Measurements from ENCODE around the gene MPHOSPH10. TPM values are rescaled to one million over a fixed set of nuclear protein-coding genes. Genes with fewer than 3 reads are reported as not detected.
"Not testable (repeated sequence)": the region's sequence is repeated elsewhere in the genome, so short reads cannot be mapped to it uniquely, and the experiment has no call there.

Gene MPHOSPH10
- total RNA-seq, 4 donors from 2014 or later = 27.6 to 53.2 (median 39.3) TPM

DNA sequence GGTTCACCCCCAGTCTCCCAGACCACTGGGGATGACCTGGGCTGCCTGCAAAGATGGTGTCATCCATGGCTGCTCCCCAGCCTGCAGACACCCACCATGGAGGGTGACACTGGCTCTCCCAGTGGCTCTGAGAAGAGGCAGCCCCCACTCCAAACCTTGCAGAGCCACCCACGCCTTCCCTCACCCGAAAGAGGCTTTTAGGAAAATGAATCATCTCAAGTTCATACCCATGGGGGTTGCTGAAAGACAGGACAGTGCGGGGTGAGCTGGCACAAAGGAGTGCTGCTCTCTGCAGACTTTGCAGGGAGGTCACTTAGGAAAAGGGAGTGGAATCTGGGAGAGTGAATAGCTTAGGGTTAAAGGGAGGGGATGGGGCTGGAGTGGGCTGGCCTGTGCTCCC, 36.4 kb downstream of the MPHOSPH10 start:
- H3K4me1 ChIP-seq = no peaks in the 10 kb centered on the region
- intact Hi-C loops (cut with DNase I) = no loop called here
- no peak for DNase-seq
- H3K9me3 ChIP-seq = no peaks in the 10 kb centered on the region
- 57 to 75% methylated on average over 3 of the region's 3 CpGs for WGBS, 2 donors
- H3K36me3 ChIP-seq = no peaks in the 10 kb centered on the region
- TF ChIP-seq POLR2A (IDR thresholded peaks at IDR 0.05) = no peak
- TF ChIP-seq, protein P1, sequence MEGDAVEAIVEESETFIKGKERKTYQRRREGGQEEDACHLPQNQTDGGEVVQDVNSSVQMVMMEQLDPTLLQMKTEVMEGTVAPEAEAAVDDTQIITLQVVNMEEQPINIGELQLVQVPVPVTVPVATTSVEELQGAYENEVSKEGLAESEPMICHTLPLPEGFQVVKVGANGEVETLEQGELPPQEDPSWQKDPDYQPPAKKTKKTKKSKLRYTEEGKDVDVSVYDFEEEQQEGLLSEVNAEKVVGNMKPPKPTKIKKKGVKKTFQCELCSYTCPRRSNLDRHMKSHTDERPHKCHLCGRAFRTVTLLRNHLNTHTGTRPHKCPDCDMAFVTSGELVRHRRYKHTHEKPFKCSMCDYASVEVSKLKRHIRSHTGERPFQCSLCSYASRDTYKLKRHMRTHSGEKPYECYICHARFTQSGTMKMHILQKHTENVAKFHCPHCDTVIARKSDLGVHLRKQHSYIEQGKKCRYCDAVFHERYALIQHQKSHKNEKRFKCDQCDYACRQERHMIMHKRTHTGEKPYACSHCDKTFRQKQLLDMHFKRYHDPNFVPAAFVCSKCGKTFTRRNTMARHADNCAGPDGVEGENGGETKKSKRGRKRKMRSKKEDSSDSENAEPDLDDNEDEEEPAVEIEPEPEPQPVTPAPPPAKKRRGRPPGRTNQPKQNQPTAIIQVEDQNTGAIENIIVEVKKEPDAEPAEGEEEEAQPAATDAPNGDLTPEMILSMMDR (IDR thresholded peaks at IDR 0.05) = no peak
- no peak overlapping the region for H3K27ac ChIP-seq
- no peaks in the 10 kb centered on the region for H3K27me3 ChIP-seq
- no peak overlapping the region for H3K4me3 ChIP-seq (replicated peaks in 1 of 3)

DNA sequence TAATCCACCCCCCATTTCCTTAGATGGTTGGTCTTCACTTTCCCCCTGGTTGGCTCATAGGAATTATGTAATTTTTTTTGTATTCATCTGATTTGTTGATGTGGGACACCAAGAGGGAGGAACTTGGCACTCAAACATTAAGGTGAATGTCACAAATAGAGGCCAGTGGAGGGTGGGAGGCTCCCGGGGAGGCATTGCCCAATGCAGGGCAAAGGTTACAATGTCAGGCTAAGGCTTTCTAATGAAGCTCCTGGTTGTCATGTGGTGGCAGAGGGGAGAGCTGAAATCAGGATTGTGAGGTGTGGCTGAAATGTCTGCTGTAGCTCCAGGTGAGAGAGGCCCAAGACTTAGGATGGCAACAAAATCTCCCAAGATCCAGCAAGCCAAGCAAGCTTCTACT, 42.7 kb downstream of the MPHOSPH10 start:
- TF ChIP-seq POLR2A (IDR thresholded peaks at IDR 0.05) = no peak
- TF ChIP-seq, protein P1 (IDR thresholded peaks at IDR 0.05) = no peak
- H3K4me3 ChIP-seq (replicated peaks in 1 of 3) = no peak overlapping the region
- no peaks in the 10 kb centered on the region for H3K9me3 ChIP-seq
- intact Hi-C loops (cut with DNase I) = no loop called here
- H3K36me3 ChIP-seq = no peaks in the 10 kb centered on the region
- H3K27me3 ChIP-seq = no peaks in the 10 kb centered on the region
- WGBS, 2 donors = 65 to 81% methylated on average over 1 of the region's 1 CpG
- DNase-seq = no peak
- no peak overlapping the region for H3K27ac ChIP-seq
- no peaks in the 10 kb centered on the region for H3K4me1 ChIP-seq

- Histone ChIP-seq H3K4me3 (replicated peaks in 1 of 3) (no peak overlapping the region), H3K9me3 (no peaks in the 10 kb centered on the region), H3K27ac (no peak overlapping the region), H3K4me1 (no peaks in the 10 kb centered on the region), H3K27me3 (no peaks in the 10 kb centered on the region), H3K36me3 (no peaks in the 10 kb centered on the region)
- DNase-seq = no peak
- 62 to 71% methylated on average over 3 of the region's 3 CpGs for WGBS, 2 donors
- intact Hi-C loops (cut with DNase I) = no loop called here
- TF ChIP-seq, protein P1 (IDR thresholded peaks at IDR 0.05) = no peak
- TF ChIP-seq POLR2A (IDR thresholded peaks at IDR 0.05) = no peak
These were observed 43.8 kb downstream of the MPHOSPH10 start for GRCh38 chr2:71174207-71174606.

GRCh38 chr2:71178836-71179235, 48.4 kb downstream of the MPHOSPH10 start:
- H3K4me3 ChIP-seq (replicated peaks in 1 of 3); H3K4me1 ChIP-seq; intact Hi-C loops (cut with DNase I); H3K27me3 ChIP-seq; DNase-seq; H3K27ac ChIP-seq; H3K9me3 ChIP-seq; H3K36me3 ChIP-seq: not testable (repeated sequence)
- WGBS, 2 donors = 76 to 77% methylated on average over 8 of the region's 8 CpGs

- 66 to 69% methylated on average over 2 of the region's 2 CpGs for WGBS, 2 donors
- DNase-seq = no peak
- H3K9me3 ChIP-seq = no peaks in the 10 kb centered on the region
- H3K27me3 ChIP-seq = no peaks in the 10 kb centered on the region
- H3K4me3 ChIP-seq (replicated peaks in 1 of 3) = no peak overlapping the region
- no peaks in the 10 kb centered on the region for H3K36me3 ChIP-seq
- no peaks in the 10 kb centered on the region for H3K4me1 ChIP-seq
- TF ChIP-seq POLR2A (IDR thresholded peaks at IDR 0.05) = no peak
- TF ChIP-seq, protein P1 (IDR thresholded peaks at IDR 0.05) = no peak
- no peak overlapping the region for H3K27ac ChIP-seq
- intact Hi-C loops (cut with DNase I) = no loop called here
These were observed 50.9 kb downstream of the MPHOSPH10 start for GRCh38 chr2:71181316-71181715.

DNA sequence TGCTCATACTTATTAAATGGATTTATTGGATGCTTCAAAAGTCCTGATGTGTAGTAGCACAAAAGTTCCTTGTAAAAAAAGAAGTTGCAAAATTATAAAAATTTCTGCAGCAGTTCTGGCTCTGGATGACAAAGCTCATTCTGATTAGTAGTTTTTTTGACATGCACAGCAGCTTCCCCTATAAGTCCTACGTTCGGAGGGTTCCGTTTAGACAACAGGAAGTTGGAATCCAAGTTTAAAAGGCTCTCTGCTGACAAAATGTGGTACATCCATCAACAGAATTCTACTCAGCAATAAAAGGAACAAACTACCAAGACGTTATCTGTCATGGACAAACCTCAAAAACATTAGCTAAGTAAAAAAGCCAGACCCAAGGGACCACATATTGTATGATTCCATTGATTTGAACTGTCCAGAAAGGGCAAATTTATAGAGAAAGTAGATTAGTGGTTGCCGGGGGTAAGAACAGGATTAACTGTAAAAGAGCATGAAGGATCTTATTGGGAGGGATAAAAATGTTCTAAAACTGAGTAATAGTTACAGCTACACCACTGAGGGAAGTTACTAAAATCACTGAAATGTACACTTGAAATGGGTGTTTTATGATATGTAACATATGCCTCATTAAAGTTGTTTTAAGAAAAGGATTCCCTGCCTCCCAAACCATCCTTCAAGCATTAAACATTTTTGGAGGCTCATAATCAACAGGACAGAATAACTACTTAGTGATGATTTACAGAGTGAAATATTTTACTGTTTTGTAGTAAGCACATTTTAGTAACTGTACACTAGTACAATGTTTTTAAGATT, 53.1 kb downstream of the MPHOSPH10 start:
- 63 to 74% methylated on average over 5 of the region's 5 CpGs for WGBS, 2 donors
- intact Hi-C loops (cut with DNase I) = not testable (repeated sequence)

More for the DNA sequence above, 53.1 kb downstream of the MPHOSPH10 start:
- H3K27me3 ChIP-seq; H3K27ac ChIP-seq; H3K36me3 ChIP-seq; H3K4me3 ChIP-seq (replicated peaks in 1 of 3); H3K9me3 ChIP-seq; DNase-seq; H3K4me1 ChIP-seq: not testable (repeated sequence)
